Ovary (tissue), 3 donors: ENCODE measurements around the gene LHX4.

Experiments
- CTCF ChIP-seq, 3 donors: fragments of 450-650 bp in 2 of 3; fragments of 200-600 bp in 1 of 3; IDR thresholded peaks; one replicate each; pipeline versions ENCODE4 v1.5.1 to v1.8.0; 2016 to 2022; ENCODE audit warnings: antibody characterized with exemption in 3 of 3, mild to moderate bottlenecking in 1 of 3
- POLR2A ChIP-seq: fragments of 450-650 bp; IDR thresholded peaks from one replicate; pipeline ENCODE4 v1.6.1; 2017; ENCODE audit warnings: antibody characterized with exemption, mild to moderate bottlenecking, moderate library complexity
- donor health status: DM: no; HTN: no; CAD: no.

- TF ChIP-seq POLR2A (no peak), CTCF (IDR thresholded peaks at IDR 0.05) (no peak)
Observed at GRCh38 chr1:180235077-180235501, 5.0 kb downstream of the LHX4 start.
